ENCODE data around the gene PIWIL4. TPM values are rescaled to one million over a fixed set of nuclear protein-coding genes. Genes with fewer than 3 reads are reported as not detected.

PIWIL4 gene
- total RNA-seq, 2 donors from 2014 or later: 4.4 to 4.5 TPM

- no peak for DNase-seq (ENCODE audit: low spot score)
- intact Hi-C loops (cut with DNase I): no loop called here
Measured at GRCh38 chr11:94652735-94653284, 85.6 kb downstream of the PIWIL4 start.

GRCh38 chr11:94653561-94653960, 86.4 kb downstream of the PIWIL4 start:
- DNase-seq (ENCODE audit: low spot score): no peak
- intact Hi-C loops (cut with DNase I): no loop called here

GRCh38 chr11:94654201-94654600, 87.0 kb downstream of the PIWIL4 start:
- DNase-seq (ENCODE audit: low spot score): no peak
- intact Hi-C loops (cut with DNase I): no loop called here

- intact Hi-C loops (cut with DNase I): no loop called here
- no peak for DNase-seq (ENCODE audit: low spot score)
Measured at GRCh38 chr11:94655291-94655690, 88.1 kb downstream of the PIWIL4 start.

- no peak for DNase-seq (ENCODE audit: low spot score)
- intact Hi-C loops (cut with DNase I): no loop called here
Measured at GRCh38 chr11:94655956-94656355, 88.8 kb downstream of the PIWIL4 start.

- no peak for DNase-seq (ENCODE audit: low spot score)
- intact Hi-C loops (cut with DNase I): no loop called here
Measured at GRCh38 chr11:94656968-94657367, 89.8 kb downstream of the PIWIL4 start.

- no peak for DNase-seq (ENCODE audit: low spot score)
- intact Hi-C loops (cut with DNase I): no loop called here
Measured at GRCh38 chr11:94657629-94658028, 90.5 kb downstream of the PIWIL4 start.

GRCh38 chr11:94658386-94658785, 91.2 kb downstream of the PIWIL4 start:
- intact Hi-C loops (cut with DNase I): no loop called here
- DNase-seq (ENCODE audit: low spot score): no peak

- DNase-seq (ENCODE audit: low spot score): no peak
- intact Hi-C loops (cut with DNase I): no loop called here
Measured at GRCh38 chr11:94658888-94659287, 91.7 kb downstream of the PIWIL4 start.

- DNase-seq (ENCODE audit: low spot score): no peak
- intact Hi-C loops (cut with DNase I): no loop called here
Measured at GRCh38 chr11:94661444-94661843, 94.3 kb downstream of the PIWIL4 start.

- intact Hi-C loops (cut with DNase I): no loop called here
- DNase-seq (ENCODE audit: low spot score): no peak
Measured at GRCh38 chr11:94662065-94662779, 95.1 kb downstream of the PIWIL4 start.

GRCh38 chr11:94662846-94663390, 95.8 kb downstream of the PIWIL4 start:
- intact Hi-C loops (cut with DNase I): no loop called here
- no peak for DNase-seq (ENCODE audit: low spot score)

GRCh38 chr11:94664346-94664745, 97.2 kb downstream of the PIWIL4 start:
- intact Hi-C loops (cut with DNase I): no loop called here
- DNase-seq (ENCODE audit: low spot score): no peak

GRCh38 chr11:94665116-94665659, 98.0 kb downstream of the PIWIL4 start:
- intact Hi-C loops (cut with DNase I): no loop called here
- no peak for DNase-seq (ENCODE audit: low spot score)

GRCh38 chr11:94666792-94667721, 99.9 kb downstream of the PIWIL4 start:
- no peak for DNase-seq (ENCODE audit: low spot score)
- intact Hi-C loops (cut with DNase I): no loop called here

- DNase-seq (ENCODE audit: low spot score): no peak
- intact Hi-C loops (cut with DNase I): no loop called here
Measured at GRCh38 chr11:94668212-94668793, 101.1 kb downstream of the PIWIL4 start.

- DNase-seq (ENCODE audit: low spot score): no peak
- intact Hi-C loops (cut with DNase I): no loop called here
Measured at GRCh38 chr11:94669023-94669422, 101.9 kb downstream of the PIWIL4 start.

Measured in posterior vena cava (tissue), 2 donors.